HG03469 (cell line): ENCODE data around the gene SLC4A1.

Experiments
- ATAC-seq: cut with Tn5 transposase; IDR thresholded peaks from one replicate; pipeline ENCODE4 v1.9.1; 2021; ENCODE audit warnings: mild to moderate bottlenecking, moderate library complexity, moderate number of reproducible peaks; ENCODE audit not compliant: unreplicated experiment

The SLC4A1 gene

DNA sequence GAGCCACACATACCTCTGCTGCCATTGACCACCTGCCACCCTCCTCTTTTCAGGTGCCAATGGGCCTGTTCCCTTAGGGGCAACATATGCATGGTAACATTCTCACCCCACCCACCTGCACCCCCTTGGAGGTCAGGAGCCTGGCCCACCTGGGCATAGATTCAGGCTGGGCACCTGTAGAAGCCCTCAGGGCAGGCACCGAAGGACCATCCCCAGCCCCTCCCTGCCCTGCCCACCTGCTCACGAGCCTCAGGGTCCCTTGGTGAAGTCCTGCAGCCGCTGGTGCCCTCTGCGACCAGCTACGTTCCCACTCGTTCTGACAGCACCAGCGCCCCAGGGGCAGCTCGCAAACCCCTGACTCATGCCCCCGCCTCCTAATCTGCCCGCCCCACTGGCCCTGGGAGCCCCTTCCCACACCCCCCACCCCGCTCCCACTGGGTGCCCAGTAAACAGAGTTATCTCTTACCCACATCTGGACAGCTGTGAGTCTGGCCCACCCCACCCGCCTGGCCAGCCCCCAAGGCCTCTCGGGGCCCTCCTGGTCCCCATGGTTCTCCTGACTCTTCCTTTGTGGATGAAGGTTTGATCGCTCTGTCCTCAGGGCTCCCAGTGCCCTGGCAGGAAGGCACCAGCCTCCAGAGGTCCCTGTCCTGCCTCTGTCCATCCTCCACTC lies at the start of gene SLC4A1:
SLC4A1 (minus strand) TSS at position 318 of the 673 bp plus-strand sequence. CDS start 5,269 bp downstream, outside the sequence.
- no peak for ATAC-seq

GRCh38 chr17:44317545-44317944 lies 49.6 kb upstream of the SLC4A1 start:
- ATAC-seq = no peak

GRCh38 chr17:44315760-44316731 lies 48.1 kb upstream of the SLC4A1 start:
- no peak for ATAC-seq

GRCh38 chr17:44314869-44315661 lies 47.1 kb upstream of the SLC4A1 start:
- no peak for ATAC-seq

DNA sequence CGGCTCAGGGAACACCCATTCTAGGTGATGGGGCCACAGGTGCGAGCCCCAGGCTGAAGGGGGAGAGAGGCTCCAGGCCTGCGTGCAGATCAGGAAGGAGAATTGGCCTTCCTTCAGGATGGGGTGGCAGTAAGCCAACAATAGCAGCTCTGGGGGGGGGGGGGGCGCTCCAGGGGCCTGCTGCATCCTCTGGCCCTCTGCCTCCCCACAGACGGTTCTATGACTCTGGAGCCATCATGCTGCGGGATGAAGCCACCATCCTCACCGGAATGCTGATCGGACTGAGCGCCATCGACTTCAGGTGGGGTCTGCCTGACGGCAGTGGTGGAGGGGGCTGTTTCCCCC lies 46.6 kb upstream of the SLC4A1 start:
- ATAC-seq = no peak

- no peak for ATAC-seq
Observed at GRCh38 chr17:44314031-44314430, 46.1 kb upstream of the SLC4A1 start.

- no peak for ATAC-seq
Observed at GRCh38 chr17:44312396-44313104, 44.6 kb upstream of the SLC4A1 start.

- ATAC-seq = no peak
Observed at GRCh38 chr17:44311562-44312181, 43.7 kb upstream of the SLC4A1 start.

- no peak for ATAC-seq
Observed at GRCh38 chr17:44310609-44311376, 42.9 kb upstream of the SLC4A1 start.

- no peak for ATAC-seq
Observed at GRCh38 chr17:44310188-44310587, 42.3 kb upstream of the SLC4A1 start.

DNA sequence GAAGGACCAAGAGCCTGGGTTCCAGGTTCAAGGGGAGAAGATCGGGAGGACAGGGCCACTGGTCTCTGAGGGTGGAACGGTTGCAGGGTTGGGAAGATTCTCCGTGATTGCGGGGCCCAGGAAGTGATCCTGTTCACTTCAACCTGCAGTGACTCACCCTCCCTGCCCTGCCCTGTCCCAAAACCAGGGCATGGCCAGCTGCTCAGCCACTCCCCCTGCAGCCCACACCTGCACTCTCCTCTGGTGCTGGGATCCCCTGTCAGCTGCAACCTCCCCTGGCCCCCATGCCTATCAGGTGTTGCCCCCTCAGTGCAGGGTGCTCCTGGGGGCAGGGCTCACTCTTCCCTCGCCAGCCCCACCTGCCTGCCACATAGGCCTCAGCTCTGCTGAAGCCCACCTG lies 41.5 kb upstream of the SLC4A1 start:
- no peak for ATAC-seq

GRCh38 chr17:44308865-44309264 lies 40.9 kb upstream of the SLC4A1 start:
- no peak for ATAC-seq

GRCh38 chr17:44308320-44308818 lies 40.4 kb upstream of the SLC4A1 start, which contains the start of gene RUNDC3A:
RUNDC3A (plus strand) TSS chr17:44308601; CDS start chr17:44308833, 232 bp downstream.
- ATAC-seq = no peak

- ATAC-seq = no peak
Observed at GRCh38 chr17:44307387-44308186, 39.7 kb upstream of the SLC4A1 start.

DNA sequence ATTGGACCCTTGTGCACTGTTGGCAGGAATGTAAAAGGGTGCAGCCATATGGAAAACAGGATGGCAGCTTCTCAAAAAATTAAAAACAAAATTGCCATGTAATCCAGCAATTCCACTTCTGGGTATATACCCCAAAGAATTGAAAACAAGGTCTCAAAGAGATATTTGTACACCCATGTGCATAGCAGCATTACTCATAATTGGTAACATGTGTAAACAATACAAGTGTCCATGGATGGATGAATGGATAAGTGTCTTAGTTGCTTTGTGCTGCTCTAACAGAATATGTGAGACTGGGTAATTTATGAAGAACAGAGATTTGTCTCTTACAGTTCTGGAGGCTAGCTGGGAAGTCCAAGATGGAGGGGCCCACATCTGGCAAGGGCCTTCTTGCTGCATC lies 36.7 kb upstream of the SLC4A1 start:
- no peak for ATAC-seq

DNA sequence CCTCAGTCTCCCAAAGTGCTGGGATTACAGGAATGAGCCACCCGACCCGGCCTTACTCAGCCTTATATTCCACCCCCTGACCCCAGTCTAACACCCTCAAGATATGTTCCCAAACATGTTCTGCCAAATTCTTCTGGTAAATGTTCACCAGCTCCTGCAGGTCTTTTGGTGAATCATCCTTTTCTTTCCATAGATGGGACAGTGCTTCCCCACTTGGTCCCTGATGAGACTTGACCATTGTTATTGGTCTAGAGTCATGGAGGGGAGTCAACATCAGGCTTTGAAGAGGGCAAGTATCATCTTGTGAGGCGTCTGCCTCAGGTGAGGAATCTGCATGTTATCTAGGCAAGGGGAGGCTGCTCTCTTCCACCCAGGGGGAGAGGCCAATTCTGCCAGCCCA lies 30.0 kb upstream of the SLC4A1 start:
- no peak for ATAC-seq

DNA sequence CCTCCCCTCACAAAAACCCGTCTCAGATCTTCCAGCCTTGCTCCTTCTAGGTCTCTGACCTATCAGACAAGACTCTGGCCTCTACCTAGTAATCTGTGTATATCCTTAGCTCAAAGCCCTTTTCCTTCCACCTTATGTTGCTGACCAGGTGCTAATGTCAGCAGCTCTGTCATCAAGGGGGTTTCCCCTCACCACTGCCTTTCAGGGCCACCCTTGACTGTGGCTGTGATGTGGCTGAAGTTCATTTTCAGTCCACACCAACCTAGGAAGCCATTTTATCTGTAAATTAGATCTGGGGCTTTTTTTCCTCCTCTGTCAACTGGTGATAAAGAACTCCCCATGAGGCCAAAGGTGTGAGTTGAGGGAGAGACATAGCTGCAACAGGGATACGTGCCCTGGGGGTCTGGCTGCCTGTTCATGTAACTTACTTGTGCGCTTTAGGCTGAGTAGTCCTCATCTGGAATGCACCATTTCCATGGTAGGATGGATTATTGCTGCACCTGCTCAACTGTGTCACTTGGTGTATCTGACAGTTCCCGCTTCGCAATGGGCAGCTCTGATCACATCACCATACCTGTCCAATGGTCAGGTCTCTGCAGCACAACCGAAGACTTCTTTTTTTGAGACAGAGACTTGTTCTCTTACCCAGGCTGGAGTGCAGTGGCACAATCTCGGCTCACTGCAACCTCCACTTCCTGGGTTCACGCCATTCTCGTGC lies 25.7 kb upstream of the SLC4A1 start:
- no peak for ATAC-seq

- no peak for ATAC-seq
Observed at GRCh38 chr17:44287651-44288050, 19.7 kb upstream of the SLC4A1 start.
